PC-3 (cell line): ENCODE data around the gene WDR72.

Experiments used
- CTCF ChIP-seq: fragments of 300-600 bp; sonication (generic); conservative IDR thresholded peaks from 2 replicates; pipeline ENCODE4 v1.5.1; 2017; ENCODE audit warnings: antibody characterized with exemption, low read depth, mild to moderate bottlenecking, low read length
- EZH2 ChIP-seq: fragments of 300-600 bp; sonication (generic); IDR thresholded peaks from one replicate; pipeline ENCODE4 v1.6.1; 2017; ENCODE audit warnings: antibody characterized with exemption, mild to moderate bottlenecking, low read length; ENCODE audit not compliant: unreplicated experiment
- EZH2phosphoT487 ChIP-seq: fragments of 300-600 bp; sonication (generic); IDR thresholded peaks from 2 replicates; pipeline ENCODE4 v1.6.1; 2018; ENCODE audit warnings: mild to moderate bottlenecking, antibody characterized with exemption, low read length, borderline replicate concordance

- TF ChIP-seq CTCF (no peak), EZH2phosphoT487 (no peak), EZH2 (no peak)
Measured at GRCh38 chr15:53520996-53521395, 238.5 kb downstream of the WDR72 start.
